ENCODE measurements around the gene MCU. TPM values are rescaled to one million over a fixed set of nuclear protein-coding genes. Genes with fewer than 3 reads are reported as not detected.
"Not testable (repeated sequence)": the region's sequence is repeated elsewhere in the genome, so short reads cannot be mapped to it uniquely, and the experiment has no call there.

Gene MCU, protein sequence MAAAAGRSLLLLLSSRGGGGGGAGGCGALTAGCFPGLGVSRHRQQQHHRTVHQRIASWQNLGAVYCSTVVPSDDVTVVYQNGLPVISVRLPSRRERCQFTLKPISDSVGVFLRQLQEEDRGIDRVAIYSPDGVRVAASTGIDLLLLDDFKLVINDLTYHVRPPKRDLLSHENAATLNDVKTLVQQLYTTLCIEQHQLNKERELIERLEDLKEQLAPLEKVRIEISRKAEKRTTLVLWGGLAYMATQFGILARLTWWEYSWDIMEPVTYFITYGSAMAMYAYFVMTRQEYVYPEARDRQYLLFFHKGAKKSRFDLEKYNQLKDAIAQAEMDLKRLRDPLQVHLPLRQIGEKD
- 10 to 100 TPM; 14.9 to 20.6 (median 19.5) TPM for total RNA-seq

DNA sequence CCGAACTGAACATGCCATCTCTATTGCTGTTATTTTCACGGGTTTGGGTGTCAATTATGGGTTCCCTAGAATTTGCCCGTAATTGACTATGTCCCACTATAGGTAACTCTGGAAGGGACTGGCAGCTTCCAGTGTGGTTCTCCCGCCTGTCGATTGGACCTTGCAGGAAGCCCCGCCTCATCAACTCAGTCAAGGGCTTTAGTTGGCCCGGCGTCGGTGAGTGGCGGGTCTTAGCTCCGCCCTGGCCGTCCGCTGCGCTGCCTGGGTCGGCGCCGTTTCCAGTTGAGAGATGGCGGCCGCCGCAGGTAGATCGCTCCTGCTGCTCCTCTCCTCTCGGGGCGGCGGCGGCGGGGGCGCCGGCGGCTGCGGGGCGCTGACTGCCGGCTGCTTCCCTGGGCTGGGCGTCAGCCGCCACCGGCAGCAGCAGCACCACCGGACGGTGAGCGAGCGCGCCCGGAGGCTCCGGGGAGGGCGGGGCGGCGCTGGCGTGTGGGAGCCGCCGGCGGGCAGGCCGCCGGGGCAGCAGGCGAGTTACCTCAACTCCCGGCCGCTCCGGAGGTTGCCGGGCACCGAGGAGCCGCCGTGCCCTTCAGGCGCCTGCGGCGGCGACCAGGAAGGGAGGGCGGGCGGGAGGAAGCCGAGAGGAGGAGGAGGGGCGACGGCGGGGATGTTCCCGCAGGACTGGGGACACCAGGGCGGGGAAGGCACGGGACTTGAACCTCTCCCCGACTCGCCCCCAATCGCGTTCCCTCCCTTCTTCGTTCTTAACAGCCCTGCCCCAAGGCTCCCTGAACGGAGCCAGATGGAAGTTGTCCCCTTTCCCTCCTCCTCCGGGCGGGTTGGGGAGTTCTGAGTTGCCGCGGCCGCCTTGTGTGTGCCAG is at the start of gene MCU:
Gene MCU, plus strand, starts transcription at position 281 of the 881 bp plus-strand sequence. Its CDS starts 9 bp downstream, at position 290.
- intact Hi-C loops (cut with DNase I) = loop anchor here (5.0 to 10.0 kb wide), 2 partner anchors 65 to 327 kb away; partner anchors contain the start of gene MICU1
- H3K4me3 ChIP-seq = peak within 1 kb of the TSS; percentile 83 to 88 (median 86)
- no peaks in the 10 kb centered on the region for H3K36me3 ChIP-seq
- peak; percentile 98 for DNase-seq (ENCODE audit: extremely low spot score)
- no peak for TF ChIP-seq EP300 (IDR thresholded peaks at IDR 0.05)
- peak; percentile 84 to 90 for TF ChIP-seq POLR2AphosphoS5 (IDR thresholded peaks at IDR 0.05)
- no peak for TF ChIP-seq POLR2A (IDR thresholded peaks at IDR 0.05; ENCODE audit: low read depth)
- TF ChIP-seq, protein P1, sequence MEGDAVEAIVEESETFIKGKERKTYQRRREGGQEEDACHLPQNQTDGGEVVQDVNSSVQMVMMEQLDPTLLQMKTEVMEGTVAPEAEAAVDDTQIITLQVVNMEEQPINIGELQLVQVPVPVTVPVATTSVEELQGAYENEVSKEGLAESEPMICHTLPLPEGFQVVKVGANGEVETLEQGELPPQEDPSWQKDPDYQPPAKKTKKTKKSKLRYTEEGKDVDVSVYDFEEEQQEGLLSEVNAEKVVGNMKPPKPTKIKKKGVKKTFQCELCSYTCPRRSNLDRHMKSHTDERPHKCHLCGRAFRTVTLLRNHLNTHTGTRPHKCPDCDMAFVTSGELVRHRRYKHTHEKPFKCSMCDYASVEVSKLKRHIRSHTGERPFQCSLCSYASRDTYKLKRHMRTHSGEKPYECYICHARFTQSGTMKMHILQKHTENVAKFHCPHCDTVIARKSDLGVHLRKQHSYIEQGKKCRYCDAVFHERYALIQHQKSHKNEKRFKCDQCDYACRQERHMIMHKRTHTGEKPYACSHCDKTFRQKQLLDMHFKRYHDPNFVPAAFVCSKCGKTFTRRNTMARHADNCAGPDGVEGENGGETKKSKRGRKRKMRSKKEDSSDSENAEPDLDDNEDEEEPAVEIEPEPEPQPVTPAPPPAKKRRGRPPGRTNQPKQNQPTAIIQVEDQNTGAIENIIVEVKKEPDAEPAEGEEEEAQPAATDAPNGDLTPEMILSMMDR (IDR thresholded peaks at IDR 0.05) = no peak
- WGBS = under 1% methylated on average over 33 of the region's 83 CpGs
- peaks cover 24 to 39% (median 36%) of the 10 kb centered on the region in 4 donors for H3K4me1 ChIP-seq
- H3K27ac ChIP-seq (replicated peaks in 1 of 4) = peak within 1 kb of the TSS; percentile 90 to 96 (median 94)
- no peaks in the 10 kb centered on the region for H3K9me3 ChIP-seq
- no peaks in the 10 kb centered on the region for H3K27me3 ChIP-seq

DNA sequence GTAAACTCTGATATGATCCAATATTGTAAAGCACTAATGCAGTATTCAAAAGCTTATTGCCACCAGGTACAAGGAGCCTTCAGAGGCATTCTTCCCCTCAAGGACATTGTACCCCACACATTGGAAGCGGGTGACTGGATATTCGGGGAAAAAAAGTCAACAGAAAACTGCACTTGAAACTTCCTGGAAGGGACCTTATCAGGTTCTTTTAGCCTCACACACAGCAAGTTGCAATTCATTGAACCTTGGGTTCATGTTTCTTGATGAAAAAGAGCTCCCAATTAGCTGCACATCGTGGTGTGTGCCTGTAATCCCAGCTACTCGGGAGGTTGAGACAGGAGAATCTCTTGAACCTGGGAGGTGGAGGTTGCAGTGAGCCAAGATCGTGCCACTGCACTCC is 49.6 kb upstream of the MCU start:
- intact Hi-C loops (cut with DNase I) = no loop called here
- 85% methylated on average over 5 of the region's 5 CpGs for WGBS

DNA sequence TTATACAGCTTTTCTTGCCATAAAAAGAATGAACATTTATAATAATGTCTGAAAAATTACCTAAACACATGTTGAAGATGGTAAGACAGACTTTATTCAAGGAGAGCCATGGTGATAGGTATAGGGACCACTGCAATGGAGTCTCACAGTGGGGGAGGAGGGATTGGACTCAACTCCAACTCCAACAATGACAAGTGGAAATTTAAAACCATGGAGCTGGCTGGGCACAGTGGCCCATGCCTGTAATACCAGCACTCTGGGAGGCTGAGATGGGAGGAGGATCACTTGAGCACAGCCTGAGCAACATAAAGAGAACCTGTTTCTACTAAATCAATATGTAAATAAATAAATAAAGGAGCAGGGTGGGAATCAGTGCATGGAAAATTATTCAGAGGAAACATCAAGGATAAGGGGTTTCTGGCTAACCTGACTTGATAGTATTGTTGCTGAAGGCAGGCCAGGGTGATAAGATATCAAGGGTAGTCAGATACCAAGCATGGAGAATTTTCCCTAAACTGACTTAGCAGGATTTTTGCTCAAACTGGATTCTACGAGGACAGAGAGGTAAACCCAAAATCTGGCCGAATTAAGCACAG is 46.6 kb upstream of the MCU start:
- H3K36me3 ChIP-seq = no peaks in the 10 kb centered on the region
- H3K27ac ChIP-seq (replicated peaks in 1 of 4) = no peak overlapping the region
- no peaks in the 10 kb centered on the region for H3K4me1 ChIP-seq
- TF ChIP-seq POLR2A (IDR thresholded peaks at IDR 0.05; ENCODE audit: low read depth) (no peak), POLR2AphosphoS5 (IDR thresholded peaks at IDR 0.05) (no peak), EP300 (IDR thresholded peaks at IDR 0.05) (no peak)
- TF ChIP-seq, protein P1 (IDR thresholded peaks at IDR 0.05) = no peak
- H3K4me3 ChIP-seq = no peak overlapping the region
- H3K27me3 ChIP-seq = no peaks in the 10 kb centered on the region
- intact Hi-C loops (cut with DNase I) = no loop called here
- 81% methylated on average over 2 of the region's 2 CpGs for WGBS
- no peaks in the 10 kb centered on the region for H3K9me3 ChIP-seq
- no peak for DNase-seq (ENCODE audit: extremely low spot score)

More for the DNA sequence above, 49.6 kb upstream of the MCU start:
- Histone ChIP-seq H3K36me3 (no peaks in the 10 kb centered on the region), H3K4me1 (peaks cover 0 to 6% (median 3%) of the 10 kb centered on the region in 4 donors), H3K4me3 (no peak overlapping the region), H3K9me3 (no peaks in the 10 kb centered on the region), H3K27me3 (no peaks in the 10 kb centered on the region), H3K27ac (replicated peaks in 1 of 4) (no peak overlapping the region)
- TF ChIP-seq, protein P1 (IDR thresholded peaks at IDR 0.05) = no peak
- TF ChIP-seq EP300 (IDR thresholded peaks at IDR 0.05) = no peak
- TF ChIP-seq POLR2A (IDR thresholded peaks at IDR 0.05; ENCODE audit: low read depth) = no peak
- no peak for TF ChIP-seq POLR2AphosphoS5 (IDR thresholded peaks at IDR 0.05)
- no peak for DNase-seq (ENCODE audit: extremely low spot score)

DNA sequence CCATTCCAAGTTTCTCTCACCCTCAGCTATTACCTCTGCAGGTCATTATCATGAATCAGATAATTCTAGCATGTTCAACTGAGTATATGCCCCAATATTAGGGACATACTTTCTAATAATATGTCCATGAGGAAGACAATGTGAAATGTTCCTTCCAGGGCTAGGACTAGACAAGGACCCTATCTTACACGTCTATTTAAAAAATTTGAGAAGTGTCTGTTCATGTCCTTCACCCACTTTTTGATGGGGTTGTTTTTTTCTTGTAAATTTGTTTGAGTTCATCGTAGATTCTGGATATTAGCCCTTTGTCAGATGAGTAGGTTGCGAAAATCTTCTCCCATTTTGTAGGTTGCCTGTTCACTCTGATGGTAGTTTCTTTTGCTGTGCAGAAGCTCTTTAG is 45.0 kb upstream of the MCU start:
- H3K4me1 ChIP-seq; H3K36me3 ChIP-seq; H3K27ac ChIP-seq (replicated peaks in 1 of 4); H3K4me3 ChIP-seq; H3K27me3 ChIP-seq; DNase-seq (ENCODE audit: extremely low spot score); H3K9me3 ChIP-seq; intact Hi-C loops (cut with DNase I): not testable (repeated sequence)
- 94% methylated on average over 3 of the region's 3 CpGs for WGBS

DNA sequence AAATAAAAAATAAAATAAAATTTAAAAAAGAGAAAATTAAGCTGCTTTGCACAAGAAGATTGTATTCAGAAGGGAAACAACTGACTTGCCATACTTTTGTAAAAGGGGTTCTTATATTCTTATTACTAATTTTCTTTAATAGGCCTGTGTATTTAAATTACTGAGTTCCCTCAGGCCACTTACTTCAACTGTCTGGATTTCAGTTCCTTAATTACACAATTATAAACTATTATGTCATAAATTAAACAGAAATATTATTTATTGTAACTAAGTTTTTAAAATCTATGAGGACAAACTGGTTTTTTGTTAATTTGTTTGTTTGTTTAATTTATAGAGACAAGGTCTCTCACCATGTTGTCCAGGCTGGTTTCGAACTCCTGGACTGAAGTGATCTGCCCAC is 43.6 kb upstream of the MCU start:
- no peaks in the 10 kb centered on the region for H3K9me3 ChIP-seq
- no peaks in the 10 kb centered on the region for H3K4me1 ChIP-seq
- TF ChIP-seq EP300 (IDR thresholded peaks at IDR 0.05) (no peak), POLR2A (IDR thresholded peaks at IDR 0.05; ENCODE audit: low read depth) (no peak), POLR2AphosphoS5 (IDR thresholded peaks at IDR 0.05) (no peak)
- TF ChIP-seq, protein P1 (IDR thresholded peaks at IDR 0.05) = no peak
- H3K27ac ChIP-seq (replicated peaks in 1 of 4) = no peak overlapping the region
- no peak overlapping the region for H3K4me3 ChIP-seq
- 95% methylated on average over 1 of the region's 1 CpG for WGBS
- no peaks in the 10 kb centered on the region for H3K27me3 ChIP-seq
- intact Hi-C loops (cut with DNase I) = no loop called here
- no peaks in the 10 kb centered on the region for H3K36me3 ChIP-seq
- no peak for DNase-seq (ENCODE audit: extremely low spot score)
